B cell (primary cell): ENCODE data around the gene SH3RF3. TPM values are rescaled to one million over a fixed set of nuclear protein-coding genes. Genes with fewer than 3 reads are reported as not detected.

Experiments used
- ATAC-seq: fragments of 200-7000 bp; cut with Tn5 transposase; one replicate; pipeline ENCODE4 v1.10.0; 2021; ENCODE audit warnings: low read depth, mild to moderate bottlenecking, moderate number of reproducible peaks, moderate library complexity
- CTCF ChIA-PET: fragments of 350-600 bp; sonication (Branson Sonifier 250); formaldehyde crosslinking; loops from one replicate; lab custom pipeline; 2021; ENCODE audit warnings: antibody characterized with exemption, inconsistent platforms; lab: Charles Lee
- POLR2A ChIA-PET: fragments of 350-600 bp; sonication (Branson Sonifier 250); formaldehyde crosslinking; loops from one replicate; lab custom pipeline; 2021; ENCODE audit warnings: antibody characterized with exemption; lab: Charles Lee
- DNase-seq: peaks from one replicate; pipeline ENCODE4 v3.0.0; 2013
- H2AFZ ChIP-seq: 2 replicates; pipeline ENCODE4 v1.6.1; 2012; ENCODE audit warnings: mild to moderate bottlenecking, low read depth, low read length; ENCODE audit not compliant: insufficient read depth, poor library complexity, severe bottlenecking
- H3K27ac ChIP-seq, 2 donors: 1 replicate in 1 of 2; 2 replicates in 1 of 2; pipeline ENCODE4 v1.5.1; 2012 to 2013; ENCODE audit warnings: low read length in 2 of 2, mild to moderate bottlenecking in 2 of 2, moderate library complexity in 1 of 2
- H3K27me3 ChIP-seq, 4 experiments: fragments of 200-600 bp in 1 of 4; sonication (generic) in 1 of 4; replicated peaks in 1 of 4; 1 replicate in 2 of 4; 2 replicates in 2 of 4; pipeline versions ENCODE4 v1.6.1 to v1.7.0; 2013 to 2016; ENCODE audit warnings: low read length in 3 of 4, mild to moderate bottlenecking in 2 of 4, mixed read lengths in 1 of 4, moderate library complexity in 1 of 4; ENCODE audit not compliant: insufficient read depth in 4 of 4, control insufficient read depth in 3 of 4; ENCODE audit errors: control extremely low read depth in 1 of 4
- H3K36me3 ChIP-seq, 2 experiments: replicated peaks in 1 of 2; 1 replicate in 1 of 2; 2 replicates in 1 of 2; pipeline versions ENCODE4 v1.6.1 to v1.7.1; 2013; ENCODE audit warnings: low read length in 1 of 2; ENCODE audit not compliant: insufficient read depth in 2 of 2, control insufficient read depth in 1 of 2; ENCODE audit errors: control extremely low read depth in 1 of 2, extremely low read depth in 1 of 2
- H3K4me1 ChIP-seq, 2 donors: fragments of 200-600 bp in 1 of 2; sonication (generic) in 1 of 2; 1 replicate in 1 of 2; 2 replicates in 1 of 2; pipeline versions ENCODE4 v1.5.1 to v1.6.1; 2013 to 2017; ENCODE audit warnings: low read length in 2 of 2; ENCODE audit not compliant: control insufficient read depth in 2 of 2, insufficient read depth in 2 of 2
- H3K4me2 ChIP-seq: replicated peaks from 2 replicates; pipeline ENCODE3; 2012; ENCODE audit warnings: mild to moderate bottlenecking, low read depth, low read length; ENCODE audit not compliant: poor library complexity, severe bottlenecking
- H3K4me3 ChIP-seq, 5 experiments: fragments of 200-600 bp in 1 of 5; sonication (generic) in 1 of 5; 1 replicate in 3 of 5; 2 replicates in 2 of 5; pipeline versions ENCODE4 v1.5.1 to v1.7.0; 2011 to 2016; ENCODE audit warnings: low read length in 4 of 5, mild to moderate bottlenecking in 4 of 5, low read depth in 2 of 5, control low read depth in 1 of 5, moderate library complexity in 1 of 5; ENCODE audit not compliant: insufficient read depth in 1 of 5; ENCODE audit errors: control extremely low read depth in 1 of 5, extremely low read depth in 1 of 5
- H3K79me2 ChIP-seq: fragments of 200-600 bp; sonication (generic); one replicate; pipeline ENCODE4 v1.6.0; 2016; ENCODE audit warnings: low read length; ENCODE audit not compliant: control insufficient read depth, insufficient read depth
- H3K9ac ChIP-seq: fragments of 200-600 bp; sonication (generic); 2 replicates; pipeline ENCODE4 v1.6.1; 2017; ENCODE audit warnings: mild to moderate bottlenecking, low read length, moderate library complexity
- H3K9me3 ChIP-seq, 3 donors: one replicate each; pipeline versions ENCODE4 v1.6.1 to v1.7.1; 2013; ENCODE audit warnings: low read length in 2 of 3; ENCODE audit not compliant: control insufficient read depth in 2 of 3, insufficient read depth in 1 of 3; ENCODE audit errors: control extremely low read depth in 1 of 3
- H4K20me1 ChIP-seq: 2 replicates; pipeline ENCODE4 v1.6.0; 2012; ENCODE audit warnings: mild to moderate bottlenecking, low read length; ENCODE audit not compliant: insufficient read depth, control insufficient read depth, poor library complexity, severe bottlenecking
- H3K27ac Mint-ChIP-seq: one replicate; pipeline ENCODE4 v1.8.0; 2021; ENCODE audit warnings: mixed read lengths
- H3K27me3 Mint-ChIP-seq: one replicate; pipeline ENCODE4 v1.8.0; 2021; ENCODE audit warnings: mixed read lengths
- H3K4me1 Mint-ChIP-seq: one replicate; pipeline ENCODE4 v1.8.0; 2021; ENCODE audit warnings: mixed read lengths
- H3K4me3 Mint-ChIP-seq: one replicate; pipeline ENCODE4 v1.8.0; 2021; ENCODE audit warnings: mixed read lengths
- H3K9me3 Mint-ChIP-seq: one replicate; pipeline ENCODE4 v1.8.0; 2022; ENCODE audit warnings: mixed read lengths; ENCODE audit not compliant: insufficient read depth
- EZH2 ChIP-seq: IDR thresholded peaks from 2 replicates; pipeline ENCODE4 v1.6.1; 2012; ENCODE audit warnings: borderline replicate concordance, low read depth, mild to moderate bottlenecking, moderate library complexity, low read length; ENCODE audit not compliant: insufficient read depth, poor library complexity, severe bottlenecking
- WGBS: methylation state at CpG from one replicate; pipeline ENCODE4 v1.1.5; 2013; ENCODE audit warnings: missing lambda C conversion rate; ENCODE audit not compliant: insufficient coverage; 5-methylcytosine and 5-hydroxymethylcytosine counted together
- intact Hi-C: fragments of 100-400 bp; cut with micrococcal nuclease; formaldehyde crosslinking; loops from one replicate; pipeline ENCODE4 v1.10.0; 2022
- polyA plus RNA-seq: library from polyadenylated mRNA; depleted of rRNA; stranded (reverse); fragments of >200 nt; gene quantifications from 2 replicates; pipeline ENCODE4 v1.2.3, GENCODE V29; 2012
- total RNA-seq, 2 donors: library from RNA; stranded (reverse); fragments of 120-200 nt in 1 of 2; gene quantifications; 1 replicate in 1 of 2; 2 replicates in 1 of 2; pipeline versions ENCODE4 v1.2.3 to v1.2.4, GENCODE V29; 2013 to 2022
- TF ChIP-seq, protein P1 (sequence below): fragments of 200-600 bp; IDR thresholded peaks from one replicate; pipeline ENCODE4 v1.8.0; 2022; ENCODE audit warnings: antibody characterized with exemption, mild to moderate bottlenecking

SH3RF3 gene
- total and polyA plus RNA-seq, 2 donors (not counting 1 experiment from before 2014, with no cell fraction given), result 0.07 to 1.2 TPM

DNA sequence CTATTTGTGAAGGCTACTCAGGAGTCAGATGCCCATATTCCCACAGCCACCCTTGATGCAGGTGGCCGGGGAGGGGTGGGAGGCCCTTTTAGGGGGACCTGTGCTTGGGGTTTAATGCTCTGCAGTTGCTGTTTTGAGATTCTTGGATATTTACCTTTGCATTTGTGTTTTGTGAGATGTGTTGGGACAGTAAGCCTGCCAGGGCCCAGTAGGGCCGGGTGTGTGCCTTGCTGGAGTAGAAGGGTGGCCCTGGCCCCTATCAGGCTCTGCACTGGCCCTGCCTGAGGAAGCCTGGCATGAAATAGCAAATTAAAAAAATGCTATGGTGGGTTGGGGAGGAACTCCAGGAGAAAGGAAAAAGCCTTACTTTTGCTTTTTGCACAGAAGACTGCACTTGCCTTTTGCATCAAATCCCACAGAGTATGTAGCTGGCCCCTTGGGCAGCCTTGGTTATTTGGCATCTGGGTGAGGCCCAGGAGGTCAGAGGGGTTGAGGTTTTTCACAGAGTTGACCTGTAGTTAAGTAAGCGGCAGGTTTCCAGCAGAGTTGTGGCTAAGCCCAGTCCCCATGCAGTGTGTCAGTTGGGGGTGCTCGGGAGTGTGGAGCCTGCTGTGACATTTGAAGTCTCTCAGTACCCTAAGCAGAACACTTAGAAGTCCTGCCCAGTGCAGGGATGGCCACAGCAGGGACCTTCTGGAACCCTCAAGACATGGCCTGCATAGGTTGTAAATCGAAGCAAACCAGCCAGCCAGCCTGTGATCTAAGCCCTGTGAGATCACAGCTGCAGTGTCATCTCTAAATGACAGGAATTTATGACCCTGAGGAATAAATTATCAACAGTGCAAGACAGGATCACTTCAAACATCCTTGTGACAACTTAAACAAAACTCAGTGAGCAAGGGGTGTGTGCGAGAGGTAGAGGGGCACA lies 68.8 kb downstream of the SH3RF3 start:
- Mint-ChIP-seq H3K4me1 (peaks cover 20% of the 10 kb centered on the region), H3K27ac (no peak overlapping the region), H3K4me3 (no peak overlapping the region), H3K9me3 (no peaks in the 10 kb centered on the region), H3K27me3 (no peaks in the 10 kb centered on the region)
- Histone ChIP-seq H3K4me1 (peaks cover 17 to 22% of the 10 kb centered on the region in 2 donors), H3K27ac (no peak overlapping the region), H4K20me1 (no peaks in the 10 kb centered on the region), H3K4me3 (no peak overlapping the region), H3K27me3 (no peaks in the 10 kb centered on the region), H3K36me3 (no peaks in the 10 kb centered on the region), H3K4me2 (no peak overlapping the region), H3K9me3 (no peaks in the 10 kb centered on the region), H3K79me2 (no peaks in the 10 kb centered on the region), H3K9ac (no peak overlapping the region), H2AFZ (no peak overlapping the region)
- ChIA-PET CTCF (no interaction called here), POLR2A (no interaction called here)
- intact Hi-C loops, result no loop called here
- TF ChIP-seq, protein P1, sequence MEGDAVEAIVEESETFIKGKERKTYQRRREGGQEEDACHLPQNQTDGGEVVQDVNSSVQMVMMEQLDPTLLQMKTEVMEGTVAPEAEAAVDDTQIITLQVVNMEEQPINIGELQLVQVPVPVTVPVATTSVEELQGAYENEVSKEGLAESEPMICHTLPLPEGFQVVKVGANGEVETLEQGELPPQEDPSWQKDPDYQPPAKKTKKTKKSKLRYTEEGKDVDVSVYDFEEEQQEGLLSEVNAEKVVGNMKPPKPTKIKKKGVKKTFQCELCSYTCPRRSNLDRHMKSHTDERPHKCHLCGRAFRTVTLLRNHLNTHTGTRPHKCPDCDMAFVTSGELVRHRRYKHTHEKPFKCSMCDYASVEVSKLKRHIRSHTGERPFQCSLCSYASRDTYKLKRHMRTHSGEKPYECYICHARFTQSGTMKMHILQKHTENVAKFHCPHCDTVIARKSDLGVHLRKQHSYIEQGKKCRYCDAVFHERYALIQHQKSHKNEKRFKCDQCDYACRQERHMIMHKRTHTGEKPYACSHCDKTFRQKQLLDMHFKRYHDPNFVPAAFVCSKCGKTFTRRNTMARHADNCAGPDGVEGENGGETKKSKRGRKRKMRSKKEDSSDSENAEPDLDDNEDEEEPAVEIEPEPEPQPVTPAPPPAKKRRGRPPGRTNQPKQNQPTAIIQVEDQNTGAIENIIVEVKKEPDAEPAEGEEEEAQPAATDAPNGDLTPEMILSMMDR, result no peak
- no peak for TF ChIP-seq EZH2
- no peak for DNase-seq
- WGBS, result 56% methylated on average over 5 of the region's 6 CpGs
- no peak for ATAC-seq

DNA sequence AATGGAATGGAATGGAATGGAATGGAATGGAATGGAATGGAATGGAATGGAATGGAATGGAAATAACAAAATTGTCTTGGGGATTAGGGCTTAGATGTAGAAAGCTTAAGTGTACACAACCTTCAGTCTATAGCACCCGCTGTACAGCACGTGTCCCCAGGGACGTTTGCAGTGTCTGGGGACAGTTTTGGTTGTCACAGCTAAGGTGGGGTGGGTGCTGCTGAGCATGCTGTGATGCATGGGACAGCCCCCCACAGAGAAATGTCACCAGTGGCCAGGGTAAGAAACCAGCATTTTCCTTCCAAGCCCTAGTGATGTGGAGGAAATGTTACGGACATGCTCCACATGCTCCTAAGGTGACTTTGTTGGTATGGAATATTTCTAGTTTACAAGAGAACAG lies 70.8 kb downstream of the SH3RF3 start:
- ChIA-PET CTCF (no interaction called here), POLR2A (no interaction called here)
- Histone ChIP-seq H3K27me3 (no peaks in the 10 kb centered on the region), H3K79me2 (no peaks in the 10 kb centered on the region), H3K4me2 (no peak overlapping the region), H4K20me1 (no peaks in the 10 kb centered on the region), H3K4me1 (peaks cover 7 to 10% of the 10 kb centered on the region in 2 donors), H3K27ac (no peak overlapping the region), H3K36me3 (no peaks in the 10 kb centered on the region), H3K9me3 (no peaks in the 10 kb centered on the region), H2AFZ (no peak overlapping the region), H3K4me3 (no peak overlapping the region), H3K9ac (no peak overlapping the region)
- Mint-ChIP-seq H3K4me3 (no peak overlapping the region), H3K4me1 (peaks cover 9% of the 10 kb centered on the region), H3K27me3 (peaks cover 4% of the 10 kb centered on the region), H3K9me3 (no peaks in the 10 kb centered on the region), H3K27ac (no peak overlapping the region)
- TF ChIP-seq, protein P1, result no peak
- no peak for TF ChIP-seq EZH2
- no peak for DNase-seq
- intact Hi-C loops, result no loop called here
- WGBS, result 82% methylated on average over 2 of the region's 4 CpGs
- no peak for ATAC-seq
